Measurements from ENCODE around the gene TMPRSS15. TPM values are rescaled to one million over a fixed set of nuclear protein-coding genes. Genes with fewer than 3 reads are reported as not detected.

TMPRSS15 gene
- total RNA-seq, 3 donors from 2014 or later (not counting 1 experiment from before 2014, with no cell fraction given) = not detected

GRCh38 chr21:18249672-18250071 is 153.9 kb downstream of the TMPRSS15 start:
- 67% methylated on average over 1 of the region's 2 CpGs for WGBS (ENCODE audit: insufficient coverage)
- intact Hi-C loops (cut with micrococcal nuclease) = no loop called here
- peaks cover 9% of the 10 kb centered on the region for H3K27me3 ChIP-seq (ENCODE audit: control insufficient read depth, insufficient read depth, low read length)
- peaks cover under 1% of the 10 kb centered on the region for H3K4me1 ChIP-seq (ENCODE audit: control insufficient read depth, insufficient read depth, low read length)
- H3K27ac Mint-ChIP-seq = no peak overlapping the region
- H3K4me3 ChIP-seq (ENCODE audit: low read length) = no peak overlapping the region
- no peak overlapping the region for H3K27ac ChIP-seq (ENCODE audit: low read length)
- no peaks in the 10 kb centered on the region for H3K9me3 ChIP-seq (ENCODE audit: control insufficient read depth, insufficient read depth, low read length)
- no peaks in the 10 kb centered on the region for H3K4me1 Mint-ChIP-seq
- DNase-seq = no peak
- H3K36me3 ChIP-seq (ENCODE audit: control insufficient read depth, insufficient read depth, low read length) = no peaks in the 10 kb centered on the region
- H3K9me3 Mint-ChIP-seq = no peaks in the 10 kb centered on the region
- no peak for ATAC-seq
- TF ChIP-seq CTCF (IDR thresholded peaks at IDR 0.05) = no peak
- H3K36me3 Mint-ChIP-seq = no peaks in the 10 kb centered on the region
- H3K4me3 Mint-ChIP-seq = no peak overlapping the region
- H3K27me3 Mint-ChIP-seq (ENCODE audit: low read depth in 2 of 2) = peaks cover 11 to 18% of the 10 kb centered on the region in 2 donors

- intact Hi-C loops (cut with micrococcal nuclease) = no loop called here
- Histone ChIP-seq H3K36me3 (ENCODE audit: control insufficient read depth, insufficient read depth, low read length) (no peaks in the 10 kb centered on the region), H3K4me3 (ENCODE audit: low read length) (no peak overlapping the region), H3K27me3 (ENCODE audit: control insufficient read depth, insufficient read depth, low read length) (peaks cover 19% of the 10 kb centered on the region), H3K9me3 (ENCODE audit: control insufficient read depth, insufficient read depth, low read length) (no peaks in the 10 kb centered on the region), H3K27ac (ENCODE audit: low read length) (no peak overlapping the region), H3K4me1 (ENCODE audit: control insufficient read depth, insufficient read depth, low read length) (peaks cover 2% of the 10 kb centered on the region)
- Mint-ChIP-seq H3K9me3 (no peaks in the 10 kb centered on the region), H3K4me3 (no peak overlapping the region), H3K36me3 (no peaks in the 10 kb centered on the region), H3K27me3 (ENCODE audit: low read depth in 2 of 2) (peaks cover 24 to 27% of the 10 kb centered on the region in 2 donors), H3K27ac (no peak overlapping the region), H3K4me1 (peaks cover 0 to 5% of the 10 kb centered on the region in 2 donors)
- 80% methylated on average over 1 of the region's 1 CpG for WGBS (ENCODE audit: insufficient coverage)
- TF ChIP-seq CTCF (IDR thresholded peaks at IDR 0.05) = no peak
- ATAC-seq (no peak), DNase-seq (no peak)
Observed at GRCh38 chr21:18248171-18248570, 155.4 kb downstream of the TMPRSS15 start.

- no peaks in the 10 kb centered on the region for H3K9me3 ChIP-seq (ENCODE audit: control insufficient read depth, insufficient read depth, low read length)
- ATAC-seq = no peak
- H3K36me3 ChIP-seq (ENCODE audit: control insufficient read depth, insufficient read depth, low read length) = no peaks in the 10 kb centered on the region
- intact Hi-C loops (cut with micrococcal nuclease) = no loop called here
- Mint-ChIP-seq H3K4me1 (peaks cover 0 to 5% of the 10 kb centered on the region in 2 donors), H3K9me3 (no peaks in the 10 kb centered on the region), H3K27ac (no peak overlapping the region), H3K4me3 (no peak overlapping the region), H3K27me3 (ENCODE audit: low read depth in 2 of 2) (peaks cover 32 to 44% of the 10 kb centered on the region in 2 donors), H3K36me3 (no peaks in the 10 kb centered on the region)
- WGBS (ENCODE audit: insufficient coverage) = 13% methylated on average over 22 of the region's 22 CpGs
- H3K4me1 ChIP-seq (ENCODE audit: control insufficient read depth, insufficient read depth, low read length) = peaks cover 2% of the 10 kb centered on the region
- DNase-seq = no peak
- no peak overlapping the region for H3K27ac ChIP-seq (ENCODE audit: low read length)
- TF ChIP-seq CTCF (IDR thresholded peaks at IDR 0.05) = no peak
- no peak overlapping the region for H3K4me3 ChIP-seq (ENCODE audit: low read length)
- peaks cover 23% of the 10 kb centered on the region for H3K27me3 ChIP-seq (ENCODE audit: control insufficient read depth, insufficient read depth, low read length)
Observed at GRCh38 chr21:18245464-18245967, 158.1 kb downstream of the TMPRSS15 start.
